HL-60 (cell line): Measurements from ENCODE around the gene NAPSA.

ENCODE experiments used
- POLR2AphosphoS5 ChIP-seq: IDR thresholded peaks from 2 replicates; pipeline ENCODE4 v1.6.1; 2012; ENCODE audit warnings: low read depth
- TF ChIP-seq, protein P1 (sequence below): IDR thresholded peaks from 2 replicates; pipeline ENCODE4 v1.6.1; 2012; ENCODE audit warnings: low read depth; ENCODE audit not compliant: insufficient replicate concordance

- TF ChIP-seq, protein P1, sequence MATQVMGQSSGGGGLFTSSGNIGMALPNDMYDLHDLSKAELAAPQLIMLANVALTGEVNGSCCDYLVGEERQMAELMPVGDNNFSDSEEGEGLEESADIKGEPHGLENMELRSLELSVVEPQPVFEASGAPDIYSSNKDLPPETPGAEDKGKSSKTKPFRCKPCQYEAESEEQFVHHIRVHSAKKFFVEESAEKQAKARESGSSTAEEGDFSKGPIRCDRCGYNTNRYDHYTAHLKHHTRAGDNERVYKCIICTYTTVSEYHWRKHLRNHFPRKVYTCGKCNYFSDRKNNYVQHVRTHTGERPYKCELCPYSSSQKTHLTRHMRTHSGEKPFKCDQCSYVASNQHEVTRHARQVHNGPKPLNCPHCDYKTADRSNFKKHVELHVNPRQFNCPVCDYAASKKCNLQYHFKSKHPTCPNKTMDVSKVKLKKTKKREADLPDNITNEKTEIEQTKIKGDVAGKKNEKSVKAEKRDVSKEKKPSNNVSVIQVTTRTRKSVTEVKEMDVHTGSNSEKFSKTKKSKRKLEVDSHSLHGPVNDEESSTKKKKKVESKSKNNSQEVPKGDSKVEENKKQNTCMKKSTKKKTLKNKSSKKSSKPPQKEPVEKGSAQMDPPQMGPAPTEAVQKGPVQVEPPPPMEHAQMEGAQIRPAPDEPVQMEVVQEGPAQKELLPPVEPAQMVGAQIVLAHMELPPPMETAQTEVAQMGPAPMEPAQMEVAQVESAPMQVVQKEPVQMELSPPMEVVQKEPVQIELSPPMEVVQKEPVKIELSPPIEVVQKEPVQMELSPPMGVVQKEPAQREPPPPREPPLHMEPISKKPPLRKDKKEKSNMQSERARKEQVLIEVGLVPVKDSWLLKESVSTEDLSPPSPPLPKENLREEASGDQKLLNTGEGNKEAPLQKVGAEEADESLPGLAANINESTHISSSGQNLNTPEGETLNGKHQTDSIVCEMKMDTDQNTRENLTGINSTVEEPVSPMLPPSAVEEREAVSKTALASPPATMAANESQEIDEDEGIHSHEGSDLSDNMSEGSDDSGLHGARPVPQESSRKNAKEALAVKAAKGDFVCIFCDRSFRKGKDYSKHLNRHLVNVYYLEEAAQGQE = no peak
- TF ChIP-seq POLR2AphosphoS5 = no peak
Measured at GRCh38 chr19:50317115-50317514, 48.3 kb downstream of the NAPSA start.
